GM10248 (cell line): ENCODE measurements around the gene TMEM244.

ENCODE experiments used
- CTCF ChIA-PET: fragments of 300-600 bp; sonication (Branson Sonifier 250); formaldehyde crosslinking; extraction: SDS; loops from one replicate; lab custom pipeline; 2021; ENCODE audit warnings: antibody characterized with exemption; lab: Yijun Ruan, JAX
- POLR2A ChIA-PET: fragments of 350-650 bp; sonication (Branson Sonifier 250); formaldehyde crosslinking; extraction: SDS; loops from one replicate; lab custom pipeline; 2020; ENCODE audit warnings: antibody characterized with exemption; lab: Yijun Ruan, JAX
- DNase-seq: peaks from one replicate; pipeline ENCODE4 v3.0.0; 2012; ENCODE audit errors: extremely low spot score
- TF ChIP-seq, protein P1 (sequence below): IDR thresholded peaks from 2 replicates; pipeline ENCODE4 v1.5.1; 2012; ENCODE audit warnings: mild to moderate bottlenecking, low read depth; ENCODE audit errors: extremely low read depth, missing control alignments, control extremely low read depth

TMEM244 gene

DNA sequence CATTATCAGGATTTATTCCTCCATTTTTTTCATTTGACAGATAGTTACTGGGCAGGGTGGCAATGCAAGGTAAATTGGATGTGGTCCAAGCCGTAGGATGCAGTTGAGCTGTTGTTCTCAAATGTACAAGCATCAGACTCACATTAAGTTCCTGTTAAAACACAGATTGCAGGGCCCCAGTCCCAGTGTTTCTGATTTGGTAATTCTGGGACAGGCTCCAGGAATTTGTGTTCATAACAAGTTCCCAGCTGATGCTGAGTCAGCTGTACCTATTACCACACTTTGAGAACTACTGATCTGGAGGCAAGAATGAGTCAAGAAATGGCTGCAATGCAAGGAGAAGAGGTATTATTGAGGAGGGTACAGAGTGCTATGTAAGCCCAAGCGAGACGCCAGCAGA, 11.7 kb downstream of the TMEM244 start:
- TF ChIP-seq, protein P1, sequence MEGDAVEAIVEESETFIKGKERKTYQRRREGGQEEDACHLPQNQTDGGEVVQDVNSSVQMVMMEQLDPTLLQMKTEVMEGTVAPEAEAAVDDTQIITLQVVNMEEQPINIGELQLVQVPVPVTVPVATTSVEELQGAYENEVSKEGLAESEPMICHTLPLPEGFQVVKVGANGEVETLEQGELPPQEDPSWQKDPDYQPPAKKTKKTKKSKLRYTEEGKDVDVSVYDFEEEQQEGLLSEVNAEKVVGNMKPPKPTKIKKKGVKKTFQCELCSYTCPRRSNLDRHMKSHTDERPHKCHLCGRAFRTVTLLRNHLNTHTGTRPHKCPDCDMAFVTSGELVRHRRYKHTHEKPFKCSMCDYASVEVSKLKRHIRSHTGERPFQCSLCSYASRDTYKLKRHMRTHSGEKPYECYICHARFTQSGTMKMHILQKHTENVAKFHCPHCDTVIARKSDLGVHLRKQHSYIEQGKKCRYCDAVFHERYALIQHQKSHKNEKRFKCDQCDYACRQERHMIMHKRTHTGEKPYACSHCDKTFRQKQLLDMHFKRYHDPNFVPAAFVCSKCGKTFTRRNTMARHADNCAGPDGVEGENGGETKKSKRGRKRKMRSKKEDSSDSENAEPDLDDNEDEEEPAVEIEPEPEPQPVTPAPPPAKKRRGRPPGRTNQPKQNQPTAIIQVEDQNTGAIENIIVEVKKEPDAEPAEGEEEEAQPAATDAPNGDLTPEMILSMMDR: no peak
- CTCF ChIA-PET: no interaction called here
- DNase-seq: no peak
- POLR2A ChIA-PET: no interaction called here

DNA sequence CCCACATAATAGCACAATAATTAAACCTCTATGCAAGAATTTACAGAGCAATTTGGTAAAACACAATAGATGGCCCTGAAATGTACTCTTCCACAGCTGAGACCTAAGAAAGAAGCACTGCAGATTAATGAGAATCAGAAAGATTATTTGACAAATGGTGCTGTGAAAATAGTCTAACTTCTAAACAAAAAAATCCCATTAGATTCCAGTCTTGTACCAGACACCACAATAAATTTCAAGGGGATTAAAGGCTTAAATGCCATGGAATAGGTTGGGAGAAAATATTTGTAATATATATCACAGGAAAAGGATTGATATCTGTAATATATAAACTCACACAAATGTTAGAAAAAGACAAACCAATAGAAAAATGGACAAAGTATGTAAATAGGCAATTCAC, 14.4 kb downstream of the TMEM244 start:
- ChIA-PET CTCF (no interaction called here), POLR2A (no interaction called here)
- TF ChIP-seq, protein P1: no peak
- no peak for DNase-seq

DNA sequence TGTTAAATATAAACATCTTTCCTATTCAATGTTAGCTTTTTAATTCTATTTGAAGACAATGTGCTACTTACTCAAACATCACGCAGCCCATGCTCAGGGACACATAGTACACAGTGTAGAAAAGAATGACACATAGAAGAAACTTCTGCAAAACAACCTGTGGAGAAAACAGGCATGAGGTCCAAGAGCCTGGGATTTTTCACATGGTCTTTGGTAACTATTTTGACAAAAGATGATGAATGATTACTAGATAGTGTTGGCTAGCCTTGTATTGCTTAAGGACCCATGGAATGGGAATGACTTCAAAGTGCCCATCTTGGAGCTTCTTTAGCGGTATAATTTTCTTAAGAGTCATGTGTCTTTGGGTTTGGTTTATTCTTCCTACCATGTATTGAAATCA, 15.4 kb downstream of the TMEM244 start:
- CTCF ChIA-PET: interaction anchor here (1.1 kb wide), 1 partner anchor 13 kb away, joined by 3 read pairs; no protein-coding TSS in a partner anchor
- POLR2A ChIA-PET: no interaction called here

DNA sequence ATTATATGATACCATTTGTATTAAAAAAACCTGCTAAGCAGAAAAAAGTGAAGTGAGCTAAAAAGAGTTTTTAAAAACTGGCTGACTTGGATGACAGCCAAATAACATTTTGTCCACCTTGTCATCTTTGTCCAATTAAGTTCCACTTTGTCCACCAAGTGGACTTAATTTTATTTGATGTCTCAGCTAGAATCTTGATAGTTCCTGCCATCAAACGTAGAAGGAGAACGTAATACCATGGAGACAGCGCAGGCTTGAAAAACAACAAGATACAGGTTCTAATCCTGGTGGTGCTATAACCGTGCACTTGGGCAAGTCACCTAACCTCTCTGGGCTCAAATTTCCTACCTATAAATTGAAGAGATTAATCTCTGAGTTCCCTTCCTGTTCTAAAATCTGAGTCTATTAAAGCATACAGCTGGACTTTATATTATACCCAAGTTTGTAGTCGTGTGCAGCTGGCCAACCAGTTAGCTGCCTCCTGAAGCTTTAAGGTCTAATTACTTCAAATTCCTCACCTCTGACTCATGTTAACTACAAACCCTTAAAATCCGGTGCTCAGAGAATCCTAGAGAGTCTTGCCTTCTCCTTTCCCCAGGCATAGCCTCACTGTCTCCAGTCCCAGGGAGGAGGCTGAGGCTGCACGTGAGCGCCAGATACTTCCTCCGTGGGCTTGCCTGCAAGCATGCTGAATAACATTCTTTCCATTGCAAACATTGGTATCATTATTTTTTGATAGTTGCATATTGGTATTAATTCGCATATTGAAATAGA, 16.8 kb downstream of the TMEM244 start:
- ChIA-PET POLR2A (no interaction called here), CTCF (interaction anchor here (1.1 to 1.4 kb wide), 4 partner anchors 8 to 69 kb away, joined by 3 to 6 read pairs (median 4); no protein-coding TSS in a partner anchor)
- TF ChIP-seq, protein P1: no peak
- no peak for DNase-seq

More for the DNA sequence above, 15.4 kb downstream of the TMEM244 start:
- TF ChIP-seq, protein P1: no peak
- no peak for DNase-seq

DNA sequence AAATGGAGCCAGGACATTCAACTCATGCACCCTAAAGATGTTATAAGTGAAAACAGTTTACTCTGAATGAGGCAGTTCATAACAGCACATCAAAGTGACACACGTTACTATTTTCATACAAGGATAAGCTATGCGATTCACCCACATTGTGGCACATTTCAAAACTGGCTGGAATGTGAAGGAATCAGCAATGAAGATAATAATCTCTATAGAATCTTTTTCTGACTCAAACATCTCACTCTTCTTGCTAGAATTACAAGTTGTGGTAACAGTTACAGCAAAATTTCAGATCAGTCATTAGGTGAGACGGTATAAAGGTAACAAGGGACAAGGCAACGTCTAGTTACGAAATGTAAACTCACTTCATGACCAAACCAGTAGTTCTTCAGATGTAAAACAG, 17.5 kb downstream of the TMEM244 start:
- ChIA-PET CTCF (interaction anchor here (1.1 to 1.4 kb wide), 3 partner anchors 8 to 69 kb away, joined by 4 to 6 read pairs (median 4); no protein-coding TSS in a partner anchor), POLR2A (no interaction called here)
- TF ChIP-seq, protein P1: no peak
- DNase-seq: no peak

DNA sequence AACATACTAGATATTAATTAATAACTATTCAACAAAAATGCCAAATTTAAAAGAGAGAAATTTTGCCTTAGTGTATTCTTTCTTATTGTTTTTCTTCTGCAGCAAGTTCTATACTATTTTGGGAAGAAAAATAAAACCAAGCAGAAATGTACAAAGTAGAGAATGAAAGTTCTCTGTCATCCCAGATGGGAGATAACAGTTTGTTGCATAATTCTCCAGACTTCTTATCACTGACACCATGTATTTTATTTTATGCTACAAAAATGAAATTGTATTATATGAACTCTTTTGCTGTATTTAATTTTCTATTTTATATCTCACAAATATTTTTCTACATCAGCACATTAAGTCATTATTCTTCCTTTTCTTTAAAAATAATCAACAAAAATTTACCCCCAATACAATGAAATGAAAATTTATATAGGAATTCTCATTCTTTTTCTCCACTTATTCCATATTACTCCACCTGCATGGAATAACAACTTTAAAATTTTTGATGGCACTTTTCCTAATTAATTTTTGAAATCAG, 18.2 kb downstream of the TMEM244 start:
- ChIA-PET CTCF (no interaction called here), POLR2A (no interaction called here)
- DNase-seq: no peak
- TF ChIP-seq, protein P1: no peak
